HG02610 (cell line): ENCODE measurements around the gene SPDYE18.
"Not testable (repeated sequence)": the region's sequence is repeated elsewhere in the genome, so short reads cannot be mapped to it uniquely, and the experiment has no call there.

ENCODE experiments used
- ATAC-seq: cut with Tn5 transposase; IDR thresholded peaks from one replicate; pipeline ENCODE4 v1.9.1; 2021; ENCODE audit warnings: mild to moderate bottlenecking, moderate library complexity; ENCODE audit not compliant: unreplicated experiment

Gene SPDYE18

GRCh38 chr7:77006127-77007110 lies 55.9 kb downstream of the SPDYE18 start:
- ATAC-seq = not testable (repeated sequence)

- ATAC-seq = not testable (repeated sequence)
Observed at GRCh38 chr7:77005461-77006057, 56.8 kb downstream of the SPDYE18 start.

- ATAC-seq = not testable (repeated sequence)
Observed at GRCh38 chr7:77004151-77004550, 58.2 kb downstream of the SPDYE18 start.

GRCh38 chr7:77003241-77003640 lies 59.1 kb downstream of the SPDYE18 start:
- ATAC-seq = not testable (repeated sequence)

- not testable (repeated sequence) for ATAC-seq
Observed at GRCh38 chr7:77002678-77003233, 59.6 kb downstream of the SPDYE18 start.

GRCh38 chr7:77002104-77002503 lies 60.3 kb downstream of the SPDYE18 start:
- not testable (repeated sequence) for ATAC-seq
